Kidney epithelial cell (primary cell): Measurements from ENCODE around the gene RAB17. TPM values are rescaled to one million over a fixed set of nuclear protein-coding genes. Genes with fewer than 3 reads are reported as not detected.

Experiments used
- DNase-seq: peaks from one replicate; pipeline ENCODE4 v3.0.0-alpha.2; 2010; ENCODE audit warnings: low read depth
- H3K27me3 ChIP-seq: 2 replicates; pipeline ENCODE4 v1.6.0; 2011; ENCODE audit warnings: low read length; ENCODE audit not compliant: control insufficient read depth, insufficient read depth
- H3K36me3 ChIP-seq: 2 replicates; pipeline ENCODE4 v1.5.1; 2011; ENCODE audit warnings: low read length; ENCODE audit not compliant: control insufficient read depth, insufficient read depth
- H3K4me3 ChIP-seq: 2 replicates; pipeline ENCODE4 v1.5.1; 2011; ENCODE audit warnings: low read depth, mild to moderate bottlenecking, control low read depth, low read length
- total RNA-seq: library from RNA; depleted of rRNA; stranded (reverse); fragments of >200 nt; gene quantifications from 2 replicates; pipeline ENCODE4 v1.2.3, GENCODE V29; 2015
- TF ChIP-seq, protein P1 (sequence below): IDR thresholded peaks from 2 replicates; pipeline ENCODE4 v1.5.1; 2011; ENCODE audit warnings: mild to moderate bottlenecking, moderate library complexity, low read length, control low read depth, inconsistent platforms; ENCODE audit not compliant: insufficient read depth, poor library complexity, severe bottlenecking

Gene RAB17
- total RNA-seq, 1 donor from 2014 or later, result 12.1 TPM

DNA sequence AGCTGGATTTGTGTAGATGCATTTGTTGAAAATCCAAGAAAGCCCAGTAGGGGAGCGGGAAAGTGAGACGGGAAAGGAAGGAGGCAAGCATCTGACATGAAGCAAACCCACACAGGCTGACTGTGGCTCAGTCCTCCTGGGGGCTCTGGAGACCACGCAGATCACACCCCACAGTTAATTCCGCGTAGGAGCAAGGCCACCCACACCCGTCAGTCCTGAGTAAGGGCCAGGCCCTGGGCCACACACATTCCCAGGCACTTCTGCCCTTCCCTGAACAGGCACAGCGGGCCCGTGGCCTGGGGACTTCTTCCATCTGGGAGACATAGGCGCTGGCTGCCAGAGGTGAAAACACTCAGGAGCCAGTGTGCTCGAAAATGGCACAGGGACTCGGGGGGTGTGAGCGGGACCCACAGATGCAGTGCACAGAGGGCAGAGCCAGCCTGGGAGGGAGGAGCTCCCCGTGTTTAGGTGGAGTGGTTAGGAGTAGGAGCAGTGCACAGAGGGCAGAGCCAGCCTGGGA lies 43.6 kb downstream of the RAB17 start:
- no peak overlapping the region for H3K4me3 ChIP-seq
- no peaks in the 10 kb centered on the region for H3K27me3 ChIP-seq
- H3K36me3 ChIP-seq, result peaks cover 1% of the 10 kb centered on the region
- TF ChIP-seq, protein P1, sequence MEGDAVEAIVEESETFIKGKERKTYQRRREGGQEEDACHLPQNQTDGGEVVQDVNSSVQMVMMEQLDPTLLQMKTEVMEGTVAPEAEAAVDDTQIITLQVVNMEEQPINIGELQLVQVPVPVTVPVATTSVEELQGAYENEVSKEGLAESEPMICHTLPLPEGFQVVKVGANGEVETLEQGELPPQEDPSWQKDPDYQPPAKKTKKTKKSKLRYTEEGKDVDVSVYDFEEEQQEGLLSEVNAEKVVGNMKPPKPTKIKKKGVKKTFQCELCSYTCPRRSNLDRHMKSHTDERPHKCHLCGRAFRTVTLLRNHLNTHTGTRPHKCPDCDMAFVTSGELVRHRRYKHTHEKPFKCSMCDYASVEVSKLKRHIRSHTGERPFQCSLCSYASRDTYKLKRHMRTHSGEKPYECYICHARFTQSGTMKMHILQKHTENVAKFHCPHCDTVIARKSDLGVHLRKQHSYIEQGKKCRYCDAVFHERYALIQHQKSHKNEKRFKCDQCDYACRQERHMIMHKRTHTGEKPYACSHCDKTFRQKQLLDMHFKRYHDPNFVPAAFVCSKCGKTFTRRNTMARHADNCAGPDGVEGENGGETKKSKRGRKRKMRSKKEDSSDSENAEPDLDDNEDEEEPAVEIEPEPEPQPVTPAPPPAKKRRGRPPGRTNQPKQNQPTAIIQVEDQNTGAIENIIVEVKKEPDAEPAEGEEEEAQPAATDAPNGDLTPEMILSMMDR, result no peak
- DNase-seq, result no peak

DNA sequence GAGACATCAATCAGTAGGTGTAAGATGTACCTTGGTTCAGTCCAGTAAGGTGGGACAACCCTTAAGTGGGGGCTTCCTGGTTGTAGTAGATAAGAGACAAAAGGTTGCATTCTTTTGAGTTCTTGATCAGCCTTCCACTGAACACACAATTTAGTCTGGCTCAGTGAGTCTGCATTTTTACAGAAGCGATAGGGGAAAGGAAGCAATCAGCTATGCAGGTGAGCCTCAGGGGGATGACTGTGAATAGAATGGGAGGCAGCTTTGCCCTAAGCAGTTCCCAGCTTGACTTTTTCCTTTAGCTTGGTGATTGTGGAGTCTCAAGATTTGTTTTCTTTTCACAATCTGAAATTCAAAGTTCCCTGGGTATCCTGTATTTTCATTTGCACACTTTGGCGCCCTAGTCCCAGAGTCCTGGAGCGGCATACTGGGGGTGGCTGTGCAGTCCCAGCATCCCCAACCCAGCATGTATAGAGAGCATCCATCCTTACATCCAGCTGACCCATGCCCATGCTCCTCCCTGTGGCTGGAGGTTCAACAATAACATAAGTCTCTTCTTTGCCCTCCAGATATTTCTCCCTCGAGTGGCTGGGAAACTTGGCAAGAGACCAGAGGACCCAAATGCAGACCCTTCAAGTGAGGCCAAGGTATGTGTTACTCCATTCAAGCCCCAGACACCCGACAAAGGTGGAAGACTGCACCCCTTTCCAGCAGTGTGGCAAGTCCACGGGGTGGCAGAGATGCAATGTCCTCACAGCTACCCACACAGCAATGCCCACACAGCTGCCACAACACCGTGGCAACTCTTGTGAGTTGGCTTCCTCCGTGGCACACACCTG lies 44.3 kb downstream of the RAB17 start:
- no peak for DNase-seq
- H3K4me3 ChIP-seq, result no peak overlapping the region
- TF ChIP-seq, protein P1, result no peak
- H3K36me3 ChIP-seq, result peaks cover 1% of the 10 kb centered on the region
- H3K27me3 ChIP-seq, result no peaks in the 10 kb centered on the region

DNA sequence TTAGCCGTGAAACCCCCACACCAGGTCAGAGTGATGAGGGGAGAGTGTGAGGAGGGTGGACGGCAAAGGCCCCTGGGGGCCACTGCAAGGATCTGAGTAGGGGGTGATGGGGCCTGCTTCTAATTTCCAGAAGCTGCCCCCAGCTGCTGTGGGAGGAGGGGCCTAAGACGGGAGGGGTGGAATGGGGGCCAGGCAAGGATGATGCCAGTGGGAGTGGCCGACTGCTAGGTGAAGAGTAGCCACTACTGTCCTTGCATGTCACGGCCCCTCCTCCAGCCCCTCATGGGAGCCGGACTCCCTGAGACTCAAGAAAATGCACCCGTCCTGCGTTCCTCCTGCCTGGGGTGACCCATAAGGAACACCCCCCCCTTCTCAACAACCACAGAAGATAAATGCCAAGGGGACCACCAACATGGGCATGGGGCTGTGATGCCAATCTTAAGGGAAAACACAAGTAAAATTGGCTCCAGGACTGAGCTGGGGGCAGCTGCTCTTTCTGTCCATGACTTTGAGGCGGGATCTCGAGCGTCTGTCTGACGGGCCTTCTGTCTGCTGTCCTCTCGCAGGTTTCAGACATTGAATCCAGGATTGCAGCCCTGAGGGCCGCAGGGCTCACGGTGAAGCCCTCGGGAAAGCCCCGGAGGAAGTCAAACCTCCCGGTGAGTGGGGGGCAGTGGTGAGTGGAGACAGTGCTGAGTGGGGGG lies 48.4 kb downstream of the RAB17 start:
- TF ChIP-seq, protein P1, result no peak
- no peaks in the 10 kb centered on the region for H3K27me3 ChIP-seq
- no peak for DNase-seq
- H3K36me3 ChIP-seq, result peaks cover 2% of the 10 kb centered on the region
- no peak overlapping the region for H3K4me3 ChIP-seq

DNA sequence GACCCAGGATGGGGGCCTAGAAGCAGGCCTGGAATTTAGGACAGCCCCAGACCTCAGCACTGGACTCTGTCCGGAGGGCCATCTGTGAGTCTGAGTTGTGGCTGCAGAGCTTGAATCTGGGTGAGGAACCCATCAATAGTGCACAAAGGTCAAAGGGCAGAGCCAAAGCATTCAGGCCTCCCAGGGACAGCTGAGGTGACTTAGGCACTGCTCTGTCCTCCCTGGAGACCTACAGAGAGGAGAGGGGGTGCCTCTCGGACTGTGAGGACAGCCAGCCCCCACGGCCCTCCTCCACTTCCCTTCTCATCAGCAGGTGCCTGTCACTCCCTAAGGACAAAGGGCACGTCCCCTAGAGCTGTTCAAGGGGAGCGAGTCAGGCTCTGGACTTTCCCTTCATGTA lies 49.3 kb downstream of the RAB17 start:
- no peak overlapping the region for H3K4me3 ChIP-seq
- no peak for DNase-seq
- TF ChIP-seq, protein P1, result no peak
- H3K36me3 ChIP-seq, result peaks cover 1% of the 10 kb centered on the region
- no peaks in the 10 kb centered on the region for H3K27me3 ChIP-seq

DNA sequence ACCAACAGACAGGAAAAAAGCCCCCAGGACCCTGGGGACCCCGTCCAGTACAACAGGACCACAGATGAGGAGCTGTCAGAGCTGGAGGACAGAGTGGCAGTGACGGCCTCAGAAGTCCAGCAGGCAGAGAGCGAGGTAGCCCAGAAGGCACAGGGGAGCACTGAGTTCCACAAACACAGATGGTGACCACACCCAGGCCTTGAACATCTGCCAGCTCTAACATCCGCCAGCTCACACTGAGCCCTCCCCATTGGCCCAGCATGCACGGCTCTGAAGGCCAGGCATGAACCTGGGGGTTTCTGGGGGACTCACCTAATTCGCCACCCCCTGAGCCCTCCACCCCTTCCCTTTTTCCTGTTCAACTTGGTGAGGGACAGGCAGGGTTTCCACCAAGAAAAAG lies 49.7 kb downstream of the RAB17 start:
- Histone ChIP-seq H3K27me3 (no peaks in the 10 kb centered on the region), H3K4me3 (no peak overlapping the region), H3K36me3 (peaks cover 1% of the 10 kb centered on the region)
- TF ChIP-seq, protein P1, result no peak
- DNase-seq, result no peak
